ENCODE measurements around the gene EVC2. TPM values are rescaled to one million over a fixed set of nuclear protein-coding genes. Genes with fewer than 3 reads are reported as not detected.

Gene EVC2
- total and polyA plus RNA-seq, 2 of the 4 experiments (the other 2 are of a cell fraction) = 2.7 to 5.9 TPM

DNA sequence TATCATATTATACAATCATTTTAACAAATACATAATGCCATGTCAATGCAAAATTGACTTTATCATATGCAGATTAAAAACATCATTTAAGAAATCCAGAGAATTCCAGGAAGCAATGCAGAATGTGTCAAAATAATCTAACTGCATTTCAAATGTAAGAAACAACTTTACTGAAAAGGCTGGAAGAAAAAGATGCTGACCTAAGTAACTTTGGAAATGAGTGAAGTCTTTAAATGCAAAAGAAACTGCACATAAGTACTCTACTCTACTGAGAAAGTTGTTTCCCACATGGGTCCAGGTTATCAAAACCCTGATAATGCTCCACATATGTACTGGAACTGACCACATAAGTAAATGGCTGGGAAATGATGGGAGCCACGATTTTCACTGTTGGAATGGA is 149.9 kb downstream of the EVC2 start:
- intact Hi-C loops (cut with micrococcal nuclease) = no loop called here

More for the DNA sequence above, 149.9 kb downstream of the EVC2 start:
- Histone ChIP-seq H3K9me3 (ENCODE audit: control insufficient read depth, insufficient read depth, low read length) (no peaks in the 10 kb centered on the region), H4K5ac (ENCODE audit: low read depth, low read length) (no peak overlapping the region), H3K27me3 (ENCODE audit: control insufficient read depth, insufficient read depth, low read length) (no peaks in the 10 kb centered on the region), H3K9ac (ENCODE audit: low read depth, low read length) (no peak overlapping the region), H3K9me1 (ENCODE audit: insufficient read depth, low read length) (no peaks in the 10 kb centered on the region; the same call in 1 of the 2 replicates), H4K20me1 (ENCODE audit: insufficient read depth, low read length) (no peaks in the 10 kb centered on the region), H3K4me1 (ENCODE audit: control insufficient read depth, insufficient read depth, low read length) (no peaks in the 10 kb centered on the region), H2BK5ac (ENCODE audit: low read depth, low read length, poor library complexity, severe bottlenecking) (no peak overlapping the region), H3K36me3 (ENCODE audit: control insufficient read depth, insufficient read depth, low read length) (peaks cover 17% of the 10 kb centered on the region), H2AK5ac (ENCODE audit: low read depth, low read length) (no peak overlapping the region), H3K27ac (ENCODE audit: insufficient read depth, low read length) (no peak overlapping the region), H3K23ac (ENCODE audit: low read depth, low read length) (no peak overlapping the region), H3K4ac (ENCODE audit: low read depth, low read length) (no peak overlapping the region), H4K91ac (ENCODE audit: insufficient read depth, low read depth, low read length) (no peak overlapping the region), H3K18ac (ENCODE audit: low read depth, low read length) (no peak overlapping the region), H2BK20ac (ENCODE audit: low read depth, low read length) (no peak overlapping the region), H3K79me1 (ENCODE audit: low read depth in 1 of 2, low read length in 2 of 2) (no peaks in the 10 kb centered on the region), H2BK15ac (ENCODE audit: low read depth, low read length) (no peak overlapping the region), H2BK120ac (ENCODE audit: low read depth, low read length) (no peak overlapping the region), H3K56ac (ENCODE audit: extremely low read depth, insufficient read depth, low read length) (no peak overlapping the region), H3K4me3 (ENCODE audit: insufficient read depth, low read depth, low read length) (no peak overlapping the region), H3K4me2 (ENCODE audit: low read depth, low read length) (no peak overlapping the region), H2AK9ac (replicated peaks; ENCODE audit: low read depth, low read length, poor library complexity) (no peak overlapping the region), H2AFZ (replicated peaks; ENCODE audit: low read length, poor library complexity) (no peak overlapping the region), H4K8ac (ENCODE audit: low read depth in 2 of 2, low read length in 2 of 2) (no peak overlapping the region), H3K14ac (replicated peaks; ENCODE audit: low read depth, low read length) (no peak overlapping the region)
- DNase-seq = no peak
- BruUV-seq (replicated peaks) = no TSS peak
- no CpG with 5 or more reads among the region's 1 CpG for WGBS, 2 experiments (ENCODE audit: extremely low coverage in 2 of 2, insufficient read length in 1 of 2)
- ATAC-seq (ENCODE audit: low read depth) = no peak
- TF ChIP-seq MAFK (IDR thresholded peaks at IDR 0.05; ENCODE audit: low read depth, low read length) (peak; percentile 62), MAZ (IDR thresholded peaks at IDR 0.05; ENCODE audit: borderline replicate concordance, low read depth, low read length) (no peak)
- in situ Hi-C loops (cut with MboI; ENCODE audit: low sequenced_read_pairs) = no loop called here
- POLR2A ChIA-PET (ENCODE audit: unreplicated experiment) = no interaction called here
- dilution Hi-C loops (cut with HindIII; ENCODE audit: low sequenced_read_pairs, unreplicated experiment) = no loop called here
- CTCF ChIA-PET = no interaction called here

All from IMR-90 (cell line).